Parathyroid adenoma (tissue), 2 donors: ENCODE data around the gene RIIAD1.
A peak's percentile ranks its signal among the peaks of the same experiment; 100 is the strongest.
"Not testable (repeated sequence)": the region's sequence is repeated elsewhere in the genome, so short reads cannot be mapped to it uniquely, and the experiment has no call there.

Experiments used
- H2AFZ ChIP-seq: fragments of 300-600 bp; sonication (generic); one replicate; pipeline ENCODE4 v1.7.0; 2017; ENCODE audit warnings: antibody characterized with exemption, mild to moderate bottlenecking
- H3K27ac ChIP-seq: fragments of 300-600 bp; sonication (generic); one replicate; pipeline ENCODE4 v1.7.0; 2017
- H3K27me3 ChIP-seq: fragments of 300-600 bp; sonication (generic); one replicate; pipeline ENCODE4 v1.7.0; 2017; ENCODE audit warnings: low read length; ENCODE audit not compliant: control insufficient read depth, insufficient read depth
- H3K36me3 ChIP-seq: fragments of 300-600 bp; sonication (generic); one replicate; pipeline ENCODE4 v1.7.0; 2017; ENCODE audit warnings: low read length; ENCODE audit not compliant: control insufficient read depth, insufficient read depth
- H3K4me1 ChIP-seq: fragments of 300-600 bp; sonication (generic); one replicate; pipeline ENCODE4 v1.7.0; 2017; ENCODE audit warnings: control low read depth
- H3K4me2 ChIP-seq: fragments of 300-600 bp; sonication (generic); one replicate; pipeline ENCODE4 v1.7.0; 2017; ENCODE audit warnings: low read length
- H3K4me3 ChIP-seq: fragments of 300-600 bp; sonication (generic); one replicate; pipeline ENCODE4 v1.7.0; 2017; ENCODE audit warnings: low read depth, low read length
- H3K79me2 ChIP-seq: fragments of 300-600 bp; sonication (generic); one replicate; pipeline ENCODE4 v1.7.0; 2017; ENCODE audit warnings: control low read depth
- H3K9ac ChIP-seq: fragments of 300-600 bp; sonication (generic); one replicate; pipeline ENCODE4 v1.7.0; 2017; ENCODE audit warnings: mild to moderate bottlenecking
- H3K9me3 ChIP-seq: fragments of 300-600 bp; sonication (generic); one replicate; pipeline ENCODE4 v1.7.0; 2017; ENCODE audit warnings: low read length; ENCODE audit not compliant: control insufficient read depth
- CTCF ChIP-seq: fragments of 300-600 bp; sonication (generic); IDR thresholded peaks from one replicate; pipeline ENCODE4 v1.7.0; 2017; ENCODE audit warnings: antibody characterized with exemption, mild to moderate bottlenecking
- donor health status: primary hyperparathyroidism.

RIIAD1 gene

DNA sequence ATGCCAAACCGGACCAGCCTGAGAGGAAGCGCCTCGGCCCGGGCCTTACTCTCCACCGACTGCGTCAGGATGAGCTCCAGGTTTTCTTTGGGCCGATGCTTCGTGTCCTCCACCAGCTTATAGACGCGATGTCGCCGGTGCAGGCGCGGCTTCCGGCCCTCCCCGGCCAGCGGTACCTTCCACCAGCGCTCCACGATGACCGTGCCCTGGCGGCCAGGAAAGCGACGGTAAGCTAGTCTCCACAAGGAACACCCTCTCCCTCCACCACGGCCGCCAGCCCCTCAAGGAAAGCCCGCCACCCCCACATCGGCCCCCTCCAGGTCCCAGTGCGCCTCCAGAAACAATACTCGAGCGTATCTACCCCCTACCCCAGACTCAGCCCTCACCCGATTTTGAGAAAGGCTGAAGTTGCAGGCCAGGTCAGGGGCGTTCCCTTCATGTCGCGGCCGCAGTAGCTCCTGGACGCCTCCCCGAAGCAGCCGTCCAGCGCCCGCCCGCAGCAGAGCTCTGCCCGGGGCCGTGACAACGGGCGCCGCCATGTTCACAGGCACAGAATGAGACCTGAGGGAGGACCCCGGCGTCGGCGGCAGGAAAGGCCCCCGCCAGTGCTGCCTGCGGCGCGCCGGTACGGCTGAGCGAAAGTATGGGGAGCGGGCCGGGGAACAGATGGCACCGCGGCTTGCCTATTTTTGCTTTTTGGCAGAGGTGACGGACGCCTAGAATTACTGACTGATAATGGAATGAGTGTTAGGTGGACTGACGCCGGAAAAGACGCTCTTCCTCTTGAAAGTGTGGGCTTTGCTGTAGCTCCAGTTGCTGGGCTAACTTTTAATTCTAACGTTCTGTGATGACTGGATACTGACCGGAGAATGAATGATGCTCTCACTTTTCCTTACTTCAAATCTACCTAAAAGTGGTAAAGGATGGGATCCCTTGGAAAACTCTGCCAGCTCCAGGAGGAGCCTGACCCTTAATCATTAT is 41.9 kb downstream of the RIIAD1 start, which contains the start of gene MRPL9:
TSS of gene MRPL9 (minus strand) at position 556 of the 981 bp plus-strand sequence. CDS start at position 539, 17 bp downstream.
- peak within 1 kb of the TSS; percentile 85 for H3K4me3 ChIP-seq

GRCh38 chr1:151763990-151764389 is 42.7 kb downstream of the RIIAD1 start:
- peak overlapping the region; percentile 94 for H3K4me2 ChIP-seq
- H3K36me3 ChIP-seq, result no peaks in the 10 kb centered on the region
- no peaks in the 10 kb centered on the region for H3K79me2 ChIP-seq
- peak overlapping the region; percentile 7 for H3K9ac ChIP-seq
- H3K4me1 ChIP-seq, result peaks cover 17% of the 10 kb centered on the region
- peak overlapping the region; percentile 85 for H3K4me3 ChIP-seq
- peak overlapping the region; percentile 79 for H2AFZ ChIP-seq
- H3K27me3 ChIP-seq, result no peaks in the 10 kb centered on the region
- H3K27ac ChIP-seq, result peak overlapping the region; percentile 93
- no peaks in the 10 kb centered on the region for H3K9me3 ChIP-seq
- no peak for TF ChIP-seq CTCF

More for the DNA sequence above, 41.9 kb downstream of the RIIAD1 start, which contains the start of gene MRPL9:
- peak within 1 kb of the TSS; percentile 94 for H3K4me2 ChIP-seq
- H3K27ac ChIP-seq, result peak within 1 kb of the TSS; percentile 93
- no peaks in the 10 kb centered on the region for H3K9me3 ChIP-seq
- H3K27me3 ChIP-seq, result no peaks in the 10 kb centered on the region
- no peaks in the 10 kb centered on the region for H3K79me2 ChIP-seq
- TF ChIP-seq CTCF, result no peak
- H2AFZ ChIP-seq, result peak within 1 kb of the TSS; percentile 79
- H3K36me3 ChIP-seq, result no peaks in the 10 kb centered on the region
- peaks cover 15% of the 10 kb centered on the region for H3K4me1 ChIP-seq
- H3K9ac ChIP-seq, result peak within 1 kb of the TSS; percentile 53

- not testable (repeated sequence) for H3K9ac ChIP-seq, H3K9me3 ChIP-seq, H3K27me3 ChIP-seq, H3K36me3 ChIP-seq, H3K79me2 ChIP-seq, H2AFZ ChIP-seq
- Histone ChIP-seq H3K27ac (peak overlapping the region; percentile 74), H3K4me3 (peak overlapping the region; percentile 18), H3K4me1 (peaks cover 18% of the 10 kb centered on the region), H3K4me2 (peak overlapping the region; percentile 61)
These were observed 47.2 kb downstream of the RIIAD1 start for GRCh38 chr1:151768351-151769066.

GRCh38 chr1:151769270-151769669 is 47.9 kb downstream of the RIIAD1 start:
- H3K4me3 ChIP-seq, result not testable (repeated sequence)

GRCh38 chr1:151773702-151774101 is 52.4 kb downstream of the RIIAD1 start:
- Histone ChIP-seq H3K9ac (no peak overlapping the region), H3K4me1 (peaks cover 29% of the 10 kb centered on the region), H3K9me3 (no peaks in the 10 kb centered on the region), H3K36me3 (no peaks in the 10 kb centered on the region), H3K79me2 (no peaks in the 10 kb centered on the region), H3K4me2 (no peak overlapping the region), H3K27me3 (no peaks in the 10 kb centered on the region), H2AFZ (no peak overlapping the region), H3K27ac (peak overlapping the region; percentile 95), H3K4me3 (no peak overlapping the region)
- no peak for TF ChIP-seq CTCF

More at GRCh38 chr1:151769270-151769669, 47.9 kb downstream of the RIIAD1 start:
- peaks cover 22% of the 10 kb centered on the region for H3K4me1 ChIP-seq
- H3K9me3 ChIP-seq, H3K36me3 ChIP-seq, H3K79me2 ChIP-seq, H3K9ac ChIP-seq, H3K27me3 ChIP-seq, H3K4me2 ChIP-seq, H2AFZ ChIP-seq, H3K27ac ChIP-seq: not testable (repeated sequence)
